Neutrophil (primary cell): Measurements from ENCODE around the gene MTERF4.

Experiments
- H3K27ac ChIP-seq: fragments of 200-600 bp; sonication (generic); 2 replicates; pipeline ENCODE4 v1.5.1; 2016; ENCODE audit warnings: mild to moderate bottlenecking, moderate library complexity
- H3K27me3 ChIP-seq: fragments of 200-600 bp; sonication (generic); 2 replicates; pipeline ENCODE4 v1.6.0; 2016; ENCODE audit warnings: mild to moderate bottlenecking
- H3K36me3 ChIP-seq: fragments of 200-600 bp; sonication (generic); 2 replicates; pipeline ENCODE4 v1.5.1; 2017
- H3K4me1 ChIP-seq, 2 experiments: fragments of 200-600 bp in 1 of 2; sonication (generic) in 1 of 2; 1 replicate in 1 of 2; 2 replicates in 1 of 2; pipeline versions ENCODE4 v1.5.1 to v1.6.1; 2013 to 2016; ENCODE audit warnings: low read depth in 1 of 2, low read length in 1 of 2, mild to moderate bottlenecking in 1 of 2, moderate library complexity in 1 of 2; ENCODE audit not compliant: control insufficient read depth in 1 of 2, insufficient read depth in 1 of 2
- H3K4me3 ChIP-seq, 2 experiments: fragments of 200-600 bp in 1 of 2; sonication (generic) in 1 of 2; 1 replicate in 1 of 2; 2 replicates in 1 of 2; pipeline ENCODE4 v1.5.1; 2013 to 2016; ENCODE audit warnings: low read depth in 1 of 2, low read length in 1 of 2, mild to moderate bottlenecking in 1 of 2, moderate library complexity in 1 of 2
- H3K9me3 ChIP-seq: fragments of 200-600 bp; sonication (generic); 2 replicates; pipeline ENCODE4 v1.5.1; 2016
- CTCF ChIP-seq: fragments of 200-600 bp; sonication (generic); IDR thresholded peaks from 2 replicates; pipeline ENCODE4 v1.5.1; 2016; ENCODE audit warnings: antibody characterized with exemption

MTERF4 gene

DNA sequence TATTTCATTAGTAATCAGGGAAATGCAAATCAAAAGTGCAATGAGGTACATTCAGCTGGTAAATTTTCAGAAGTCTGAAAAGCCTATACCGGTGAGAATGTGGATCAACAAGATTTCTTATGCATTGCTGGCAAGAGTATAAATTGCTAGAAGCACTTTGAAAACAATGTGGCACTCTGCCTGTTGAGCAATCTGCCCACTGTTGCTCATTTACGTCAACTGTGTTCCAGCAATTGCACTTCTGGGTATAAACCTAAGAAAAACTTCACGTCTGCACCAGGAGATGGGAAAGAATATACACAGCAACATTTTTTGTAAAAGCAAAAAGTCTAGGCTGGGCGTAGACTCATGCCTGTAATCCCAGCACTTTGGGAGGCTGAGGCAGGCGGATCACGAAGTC is 40.8 kb downstream of the MTERF4 start:
- Histone ChIP-seq H3K4me3 (no peak overlapping the region), H3K27me3 (peaks cover 24% of the 10 kb centered on the region), H3K27ac (no peak overlapping the region), H3K4me1 (no peaks in the 10 kb centered on the region), H3K9me3 (no peaks in the 10 kb centered on the region), H3K36me3 (no peaks in the 10 kb centered on the region)
- no peak for TF ChIP-seq CTCF

DNA sequence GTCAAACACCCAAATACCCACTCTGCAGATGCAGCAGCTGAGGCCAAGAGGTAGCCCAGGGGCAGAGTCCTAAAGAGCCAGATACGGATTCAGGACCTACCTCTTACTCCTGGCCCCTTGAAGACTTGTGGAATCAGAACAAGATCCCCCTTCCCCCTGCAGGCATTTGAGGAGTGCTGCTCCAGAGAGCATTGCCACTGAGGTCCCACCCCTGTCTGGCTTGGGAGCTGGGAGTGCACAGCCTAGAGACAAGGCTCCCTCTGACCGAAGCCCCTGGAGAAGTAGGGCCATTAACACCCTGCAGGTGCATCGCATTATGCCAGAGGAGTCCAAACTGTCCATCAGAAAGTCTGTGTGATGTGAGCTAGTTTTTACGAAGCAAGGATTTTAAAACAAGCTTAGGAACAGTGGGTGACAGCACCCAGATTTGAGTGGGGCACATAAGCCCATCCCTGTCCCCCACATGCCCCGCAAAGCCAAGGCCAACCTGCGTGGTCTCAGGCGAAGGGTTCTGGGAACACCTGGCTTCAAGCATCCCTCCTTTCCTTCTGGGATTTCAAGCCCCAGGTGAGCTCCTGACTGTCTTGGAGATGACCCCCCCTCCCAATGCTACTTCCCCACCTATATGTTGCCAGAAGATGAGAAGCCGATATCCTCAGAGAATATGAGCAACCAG is 48.4 kb downstream of the MTERF4 start:
- Histone ChIP-seq H3K9me3 (no peaks in the 10 kb centered on the region), H3K36me3 (no peaks in the 10 kb centered on the region), H3K27ac (no peak overlapping the region), H3K4me3 (no peak overlapping the region), H3K4me1 (no peaks in the 10 kb centered on the region), H3K27me3 (no peaks in the 10 kb centered on the region)
- TF ChIP-seq CTCF: no peak

GRCh38 chr2:241052677-241053360 is 49.3 kb downstream of the MTERF4 start:
- no peaks in the 10 kb centered on the region for H3K27me3 ChIP-seq
- H3K4me3 ChIP-seq: no peak overlapping the region
- TF ChIP-seq CTCF: no peak
- H3K9me3 ChIP-seq: no peaks in the 10 kb centered on the region
- no peak overlapping the region for H3K27ac ChIP-seq
- no peaks in the 10 kb centered on the region for H3K36me3 ChIP-seq
- H3K4me1 ChIP-seq: no peaks in the 10 kb centered on the region

GRCh38 chr2:241051578-241052487 is 50.3 kb downstream of the MTERF4 start:
- H3K4me1 ChIP-seq: no peaks in the 10 kb centered on the region
- H3K36me3 ChIP-seq: no peaks in the 10 kb centered on the region
- no peaks in the 10 kb centered on the region for H3K9me3 ChIP-seq
- no peak overlapping the region for H3K27ac ChIP-seq
- TF ChIP-seq CTCF: no peak
- no peaks in the 10 kb centered on the region for H3K27me3 ChIP-seq
- H3K4me3 ChIP-seq: no peak overlapping the region

DNA sequence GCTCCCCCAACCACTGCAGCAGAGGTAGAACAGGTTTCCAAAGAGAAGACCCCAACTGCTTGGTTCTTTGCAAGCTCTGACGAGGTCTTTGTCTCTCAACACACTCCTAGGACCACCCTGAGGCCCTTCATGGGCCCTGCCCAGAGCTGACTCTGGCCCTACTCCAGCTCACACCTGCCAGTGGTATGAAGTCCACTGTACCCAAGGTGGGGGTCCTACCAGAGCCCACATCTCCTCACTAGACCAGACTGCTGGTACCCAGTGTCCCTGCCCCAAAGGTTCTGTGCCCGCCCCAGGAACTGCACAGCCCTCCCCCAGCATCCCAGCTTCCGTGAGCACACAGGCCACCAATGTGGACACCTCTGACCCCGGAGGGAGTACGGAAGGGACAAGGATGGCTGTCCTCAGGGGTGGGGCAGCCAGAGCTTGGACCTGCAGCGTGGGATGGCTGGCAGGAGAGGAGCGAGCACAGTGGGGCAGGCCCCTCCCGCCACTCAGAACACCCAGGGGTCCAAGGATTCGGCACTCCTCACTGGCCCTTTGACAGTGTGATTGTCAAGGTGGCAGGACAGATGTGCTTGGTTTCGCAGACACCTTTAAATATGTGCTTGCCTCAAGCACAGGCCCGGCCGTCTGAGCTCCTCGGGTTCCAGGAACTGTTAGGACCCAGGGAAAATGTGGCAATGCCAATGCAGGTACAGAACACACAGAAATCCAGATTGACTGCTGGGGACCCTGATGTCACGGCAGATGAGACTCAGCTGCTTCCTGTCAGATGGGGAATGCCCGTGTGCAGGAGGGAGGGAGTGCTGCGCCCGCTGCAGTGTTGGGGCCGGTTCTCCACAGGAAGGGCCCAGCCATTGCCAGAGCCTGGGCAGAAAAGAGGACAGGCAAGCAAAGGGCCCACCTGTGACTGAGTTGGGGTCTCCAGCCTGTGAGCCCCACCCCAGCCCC is 51.2 kb downstream of the MTERF4 start:
- TF ChIP-seq CTCF: no peak
- no peak overlapping the region for H3K27ac ChIP-seq
- H3K27me3 ChIP-seq: no peaks in the 10 kb centered on the region

More for the DNA sequence above, 51.2 kb downstream of the MTERF4 start:
- no peaks in the 10 kb centered on the region for H3K36me3 ChIP-seq
- no peaks in the 10 kb centered on the region for H3K4me1 ChIP-seq
- no peak overlapping the region for H3K4me3 ChIP-seq
- H3K9me3 ChIP-seq: no peaks in the 10 kb centered on the region
